ENCODE results near the gene HDAC7.

- no peak for TF ChIP-seq CTCF (IDR thresholded peaks at IDR 0.05; ENCODE audit: low read depth, low read length, missing input control)
- no peak for TF ChIP-seq REST (IDR thresholded peaks at IDR 0.05)
- no peak for TF ChIP-seq JUND (IDR thresholded peaks at IDR 0.05)
- no peak for TF ChIP-seq MAX (IDR thresholded peaks at IDR 0.05)
These were observed 22.2 kb upstream of the HDAC7 start for GRCh38 chr12:47841910-47842309.

Data from liver (tissue), 3 donors.